ENCODE data around the gene TLR7.

Gene TLR7

DNA sequence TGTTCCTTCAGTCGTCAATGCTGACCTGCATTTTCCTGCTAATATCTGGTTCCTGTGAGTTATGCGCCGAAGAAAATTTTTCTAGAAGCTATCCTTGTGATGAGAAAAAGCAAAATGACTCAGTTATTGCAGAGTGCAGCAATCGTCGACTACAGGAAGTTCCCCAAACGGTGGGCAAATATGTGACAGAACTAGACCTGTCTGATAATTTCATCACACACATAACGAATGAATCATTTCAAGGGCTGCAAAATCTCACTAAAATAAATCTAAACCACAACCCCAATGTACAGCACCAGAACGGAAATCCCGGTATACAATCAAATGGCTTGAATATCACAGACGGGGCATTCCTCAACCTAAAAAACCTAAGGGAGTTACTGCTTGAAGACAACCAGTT lies 52.2 kb downstream of the TLR7 start:
- Histone ChIP-seq H3K4me3 (ENCODE audit: low read length, poor library complexity, severe bottlenecking) (no peak overlapping the region), H2AFZ (ENCODE audit: low read length) (no peak overlapping the region), H3K9ac (ENCODE audit: low read depth, low read length, poor library complexity, severe bottlenecking) (no peak overlapping the region), H3K9me3 (ENCODE audit: insufficient read depth, low read depth, low read length) (no peaks in the 10 kb centered on the region), H3K4me1 (ENCODE audit: insufficient read depth, low read length, poor library complexity, severe bottlenecking) (no peaks in the 10 kb centered on the region), H3K27me3 (ENCODE audit: insufficient read depth, low read length, poor library complexity, severe bottlenecking) (no peaks in the 10 kb centered on the region), H3F3A (ENCODE audit: low read depth) (no peaks in the 10 kb centered on the region), H3K9me2 (replicated peaks; ENCODE audit: low read depth, low read length) (no peaks in the 10 kb centered on the region), H3K36me3 (ENCODE audit: insufficient read depth, low read length) (no peaks in the 10 kb centered on the region), H4K20me1 (ENCODE audit: insufficient read depth, low read length, poor library complexity, severe bottlenecking) (no peaks in the 10 kb centered on the region), H3K4me2 (ENCODE audit: low read depth, low read length, poor library complexity, severe bottlenecking) (no peak overlapping the region), H3K79me2 (ENCODE audit: insufficient read depth, low read length) (no peaks in the 10 kb centered on the region)
- TF ChIP-seq EZH2phosphoT487 (IDR thresholded peaks at IDR 0.05; ENCODE audit: borderline replicate concordance) (no peak), CTCF (conservative IDR thresholded peaks at IDR 0.05; ENCODE audit: low read length) (no peak)

DNA sequence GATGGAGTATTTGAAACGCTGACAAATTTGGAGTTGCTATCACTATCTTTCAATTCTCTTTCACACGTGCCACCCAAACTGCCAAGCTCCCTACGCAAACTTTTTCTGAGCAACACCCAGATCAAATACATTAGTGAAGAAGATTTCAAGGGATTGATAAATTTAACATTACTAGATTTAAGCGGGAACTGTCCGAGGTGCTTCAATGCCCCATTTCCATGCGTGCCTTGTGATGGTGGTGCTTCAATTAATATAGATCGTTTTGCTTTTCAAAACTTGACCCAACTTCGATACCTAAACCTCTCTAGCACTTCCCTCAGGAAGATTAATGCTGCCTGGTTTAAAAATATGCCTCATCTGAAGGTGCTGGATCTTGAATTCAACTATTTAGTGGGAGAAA lies 52.7 kb downstream of the TLR7 start:
- Histone ChIP-seq H4K20me1 (ENCODE audit: insufficient read depth, low read length, poor library complexity, severe bottlenecking) (no peaks in the 10 kb centered on the region), H3K27me3 (ENCODE audit: insufficient read depth, low read length, poor library complexity, severe bottlenecking) (no peaks in the 10 kb centered on the region), H3F3A (ENCODE audit: low read depth) (no peaks in the 10 kb centered on the region), H3K4me3 (ENCODE audit: low read length, poor library complexity, severe bottlenecking) (no peak overlapping the region), H2AFZ (ENCODE audit: low read length) (no peak overlapping the region), H3K36me3 (ENCODE audit: insufficient read depth, low read length) (no peaks in the 10 kb centered on the region), H3K9me3 (ENCODE audit: insufficient read depth, low read depth, low read length) (no peaks in the 10 kb centered on the region), H3K4me1 (ENCODE audit: insufficient read depth, low read length, poor library complexity, severe bottlenecking) (no peaks in the 10 kb centered on the region), H3K9me2 (replicated peaks; ENCODE audit: low read depth, low read length) (no peaks in the 10 kb centered on the region), H3K4me2 (ENCODE audit: low read depth, low read length, poor library complexity, severe bottlenecking) (no peak overlapping the region), H3K79me2 (ENCODE audit: insufficient read depth, low read length) (no peaks in the 10 kb centered on the region), H3K9ac (ENCODE audit: low read depth, low read length, poor library complexity, severe bottlenecking) (no peak overlapping the region)
- TF ChIP-seq EZH2phosphoT487 (IDR thresholded peaks at IDR 0.05; ENCODE audit: borderline replicate concordance) (no peak), CTCF (conservative IDR thresholded peaks at IDR 0.05; ENCODE audit: low read length) (no peak)

- H3K4me3 ChIP-seq (ENCODE audit: low read length, poor library complexity, severe bottlenecking) = no peak overlapping the region
- no peaks in the 10 kb centered on the region for H3K4me1 ChIP-seq (ENCODE audit: insufficient read depth, low read length, poor library complexity, severe bottlenecking)
- TF ChIP-seq CTCF (conservative IDR thresholded peaks at IDR 0.05; ENCODE audit: low read length) (no peak), EZH2phosphoT487 (IDR thresholded peaks at IDR 0.05; ENCODE audit: borderline replicate concordance) (no peak)
- no peaks in the 10 kb centered on the region for H3K36me3 ChIP-seq (ENCODE audit: insufficient read depth, low read length)
- H3K9ac ChIP-seq (ENCODE audit: low read depth, low read length, poor library complexity, severe bottlenecking) = no peak overlapping the region
- H2AFZ ChIP-seq (ENCODE audit: low read length) = no peak overlapping the region
- no peak overlapping the region for H3K4me2 ChIP-seq (ENCODE audit: low read depth, low read length, poor library complexity, severe bottlenecking)
- H3K79me2 ChIP-seq (ENCODE audit: insufficient read depth, low read length) = no peaks in the 10 kb centered on the region
- no peaks in the 10 kb centered on the region for H3K27me3 ChIP-seq (ENCODE audit: insufficient read depth, low read length, poor library complexity, severe bottlenecking)
- H3K9me2 ChIP-seq (replicated peaks; ENCODE audit: low read depth, low read length) = no peaks in the 10 kb centered on the region
- no peaks in the 10 kb centered on the region for H3F3A ChIP-seq (ENCODE audit: low read depth)
- H4K20me1 ChIP-seq (ENCODE audit: insufficient read depth, low read length, poor library complexity, severe bottlenecking) = no peaks in the 10 kb centered on the region
- H3K9me3 ChIP-seq (ENCODE audit: insufficient read depth, low read depth, low read length) = no peaks in the 10 kb centered on the region
These were observed 54.1 kb downstream of the TLR7 start for GRCh38 chrX:12920990-12921389.

Measured in Loucy (cell line).